ENCODE data around the gene TRAF3IP1.
A peak's percentile ranks its signal among the peaks of the same experiment; 100 is the strongest.
"Not testable (repeated sequence)": the region's sequence is repeated elsewhere in the genome, so short reads cannot be mapped to it uniquely, and the experiment has no call there.

The TRAF3IP1 gene

GRCh38 chr2:238344035-238344434 is 23.7 kb downstream of the TRAF3IP1 start:
- no peak for DNase-seq

GRCh38 chr2:238344517-238344916 is 24.2 kb downstream of the TRAF3IP1 start:
- no peak for DNase-seq

- DNase-seq, result no peak
These were observed 25.1 kb downstream of the TRAF3IP1 start for GRCh38 chr2:238345297-238345968.

GRCh38 chr2:238346544-238346943 is 26.2 kb downstream of the TRAF3IP1 start:
- DNase-seq, result no peak

- DNase-seq, result no peak
These were observed 30.0 kb downstream of the TRAF3IP1 start for GRCh38 chr2:238350150-238350897.

- DNase-seq, result no peak
These were observed 31.0 kb downstream of the TRAF3IP1 start for GRCh38 chr2:238351315-238351714.

- DNase-seq, result no peak
These were observed 32.0 kb downstream of the TRAF3IP1 start for GRCh38 chr2:238352361-238352760.

- no peak for DNase-seq
These were observed 38.5 kb downstream of the TRAF3IP1 start for GRCh38 chr2:238358769-238359168.

- DNase-seq, result no peak
These were observed 39.1 kb downstream of the TRAF3IP1 start for GRCh38 chr2:238359403-238359802.

GRCh38 chr2:238361877-238362276 is 41.6 kb downstream of the TRAF3IP1 start:
- no peak for DNase-seq

- DNase-seq, result no peak
These were observed 42.3 kb downstream of the TRAF3IP1 start for GRCh38 chr2:238362626-238363025.

GRCh38 chr2:238369591-238370040 is 49.3 kb downstream of the TRAF3IP1 start:
- DNase-seq, result no peak

- no peak for DNase-seq
These were observed 49.9 kb downstream of the TRAF3IP1 start for GRCh38 chr2:238370094-238370822.

GRCh38 chr2:238370823-238371372 is 50.6 kb downstream of the TRAF3IP1 start:
- peak; percentile 77 for DNase-seq

- not testable (repeated sequence) for DNase-seq
These were observed 52.0 kb downstream of the TRAF3IP1 start for GRCh38 chr2:238372277-238372676.

- no peak for DNase-seq
These were observed 56.6 kb downstream of the TRAF3IP1 start for GRCh38 chr2:238376884-238377391.

- no peak for DNase-seq
These were observed 58.1 kb downstream of the TRAF3IP1 start for GRCh38 chr2:238378230-238379095.

- no peak for DNase-seq
These were observed 58.9 kb downstream of the TRAF3IP1 start for GRCh38 chr2:238379096-238379810.

- DNase-seq, result no peak
These were observed 60.0 kb downstream of the TRAF3IP1 start for GRCh38 chr2:238380336-238380735.

GRCh38 chr2:238380785-238381184 is 60.5 kb downstream of the TRAF3IP1 start:
- DNase-seq, result no peak

- no peak for DNase-seq
These were observed 61.2 kb downstream of the TRAF3IP1 start for GRCh38 chr2:238381341-238382115.
